Rectal smooth muscle tissue (tissue), 1 donor: Measurements from ENCODE around the gene MPI.

ENCODE experiments used
- H3K27ac ChIP-seq: one replicate; pipeline ENCODE4 v1.7.0; 2013; ENCODE audit warnings: low read depth, low read length, inconsistent platforms
- H3K27me3 ChIP-seq: one replicate; pipeline ENCODE4 v1.7.0; 2013; ENCODE audit warnings: low read length; ENCODE audit not compliant: control insufficient read depth, insufficient read depth
- H3K36me3 ChIP-seq: one replicate; pipeline ENCODE4 v1.7.0; 2013; ENCODE audit warnings: low read length; ENCODE audit not compliant: control insufficient read depth, insufficient read depth
- H3K4me1 ChIP-seq: one replicate; pipeline ENCODE4 v1.7.0; 2013; ENCODE audit warnings: low read length; ENCODE audit not compliant: control insufficient read depth, insufficient read depth
- H3K4me3 ChIP-seq: one replicate; pipeline ENCODE4 v1.7.0; 2013; ENCODE audit warnings: low read length
- H3K9ac ChIP-seq: one replicate; pipeline ENCODE4 v1.7.0; 2013; ENCODE audit warnings: low read length

Gene MPI

GRCh38 chr15:74850393-74850792 lies 39.4 kb upstream of the MPI start:
- H3K4me1 ChIP-seq: no peaks in the 10 kb centered on the region
- no peak overlapping the region for H3K9ac ChIP-seq
- no peak overlapping the region for H3K27ac ChIP-seq
- H3K36me3 ChIP-seq: peaks cover 49% of the 10 kb centered on the region
- no peak overlapping the region for H3K4me3 ChIP-seq
- no peaks in the 10 kb centered on the region for H3K27me3 ChIP-seq

GRCh38 chr15:74851960-74852359 lies 37.9 kb upstream of the MPI start:
- Histone ChIP-seq H3K36me3 (peaks cover 49% of the 10 kb centered on the region), H3K4me3 (no peak overlapping the region), H3K27me3 (no peaks in the 10 kb centered on the region), H3K4me1 (no peaks in the 10 kb centered on the region), H3K27ac (no peak overlapping the region), H3K9ac (no peak overlapping the region)

GRCh38 chr15:74854453-74855022 lies 35.3 kb upstream of the MPI start:
- no peak overlapping the region for H3K27ac ChIP-seq
- H3K4me3 ChIP-seq: no peak overlapping the region
- H3K27me3 ChIP-seq: no peaks in the 10 kb centered on the region
- H3K4me1 ChIP-seq: no peaks in the 10 kb centered on the region
- H3K36me3 ChIP-seq: peaks cover 36% of the 10 kb centered on the region
- no peak overlapping the region for H3K9ac ChIP-seq

- H3K4me1 ChIP-seq: no peaks in the 10 kb centered on the region
- no peak overlapping the region for H3K27ac ChIP-seq
- H3K36me3 ChIP-seq: peaks cover 29% of the 10 kb centered on the region
- no peak overlapping the region for H3K4me3 ChIP-seq
- H3K9ac ChIP-seq: no peak overlapping the region
- no peaks in the 10 kb centered on the region for H3K27me3 ChIP-seq
These were observed 34.0 kb upstream of the MPI start for GRCh38 chr15:74855857-74856256.

- Histone ChIP-seq H3K9ac (no peak overlapping the region), H3K36me3 (peaks cover 24% of the 10 kb centered on the region), H3K4me1 (no peaks in the 10 kb centered on the region), H3K4me3 (no peak overlapping the region), H3K27ac (no peak overlapping the region), H3K27me3 (no peaks in the 10 kb centered on the region)
These were observed 33.3 kb upstream of the MPI start for GRCh38 chr15:74856537-74856936.

GRCh38 chr15:74857082-74857655 lies 32.7 kb upstream of the MPI start:
- H3K4me1 ChIP-seq: no peaks in the 10 kb centered on the region
- H3K27me3 ChIP-seq: no peaks in the 10 kb centered on the region
- H3K27ac ChIP-seq: no peak overlapping the region
- no peak overlapping the region for H3K9ac ChIP-seq
- H3K36me3 ChIP-seq: peaks cover 17% of the 10 kb centered on the region
- no peak overlapping the region for H3K4me3 ChIP-seq

- peaks cover 11% of the 10 kb centered on the region for H3K36me3 ChIP-seq
- H3K9ac ChIP-seq: no peak overlapping the region
- H3K27ac ChIP-seq: no peak overlapping the region
- H3K4me3 ChIP-seq: no peak overlapping the region
- no peaks in the 10 kb centered on the region for H3K4me1 ChIP-seq
- H3K27me3 ChIP-seq: no peaks in the 10 kb centered on the region
These were observed 32.0 kb upstream of the MPI start for GRCh38 chr15:74857671-74858368.

GRCh38 chr15:74858369-74858740 lies 31.5 kb upstream of the MPI start:
- H3K27ac ChIP-seq: no peak overlapping the region
- no peak overlapping the region for H3K4me3 ChIP-seq
- peaks cover 8% of the 10 kb centered on the region for H3K36me3 ChIP-seq
- H3K9ac ChIP-seq: no peak overlapping the region
- H3K27me3 ChIP-seq: no peaks in the 10 kb centered on the region
- H3K4me1 ChIP-seq: no peaks in the 10 kb centered on the region

- Histone ChIP-seq H3K27ac (no peak overlapping the region), H3K9ac (no peak overlapping the region), H3K4me1 (no peaks in the 10 kb centered on the region)
These were observed 26.4 kb upstream of the MPI start for GRCh38 chr15:74863239-74864056.

GRCh38 chr15:74864296-74864695 lies 25.5 kb upstream of the MPI start:
- no peak overlapping the region for H3K9ac ChIP-seq
- H3K36me3 ChIP-seq: peaks cover 3% of the 10 kb centered on the region
- H3K4me1 ChIP-seq: peaks cover under 1% of the 10 kb centered on the region
- H3K27ac ChIP-seq: no peak overlapping the region
- H3K27me3 ChIP-seq: no peaks in the 10 kb centered on the region
- H3K4me3 ChIP-seq: no peak overlapping the region

More at GRCh38 chr15:74863239-74864056, 26.4 kb upstream of the MPI start:
- peaks cover 3% of the 10 kb centered on the region for H3K36me3 ChIP-seq
- H3K27me3 ChIP-seq: no peaks in the 10 kb centered on the region
- no peak overlapping the region for H3K4me3 ChIP-seq

GRCh38 chr15:74865316-74865715 lies 24.5 kb upstream of the MPI start:
- Histone ChIP-seq H3K4me3 (no peak overlapping the region), H3K9ac (no peak overlapping the region), H3K4me1 (peaks cover 5% of the 10 kb centered on the region), H3K27ac (no peak overlapping the region), H3K36me3 (peaks cover 3% of the 10 kb centered on the region), H3K27me3 (no peaks in the 10 kb centered on the region)

- H3K4me3 ChIP-seq: no peak overlapping the region
- H3K36me3 ChIP-seq: peaks cover 3% of the 10 kb centered on the region
- H3K4me1 ChIP-seq: peaks cover 13% of the 10 kb centered on the region
- H3K27ac ChIP-seq: no peak overlapping the region
- no peak overlapping the region for H3K9ac ChIP-seq
- H3K27me3 ChIP-seq: no peaks in the 10 kb centered on the region
These were observed 23.8 kb upstream of the MPI start for GRCh38 chr15:74866090-74866489.
